ENCODE data around the gene SLC38A3.

Gene SLC38A3

DNA sequence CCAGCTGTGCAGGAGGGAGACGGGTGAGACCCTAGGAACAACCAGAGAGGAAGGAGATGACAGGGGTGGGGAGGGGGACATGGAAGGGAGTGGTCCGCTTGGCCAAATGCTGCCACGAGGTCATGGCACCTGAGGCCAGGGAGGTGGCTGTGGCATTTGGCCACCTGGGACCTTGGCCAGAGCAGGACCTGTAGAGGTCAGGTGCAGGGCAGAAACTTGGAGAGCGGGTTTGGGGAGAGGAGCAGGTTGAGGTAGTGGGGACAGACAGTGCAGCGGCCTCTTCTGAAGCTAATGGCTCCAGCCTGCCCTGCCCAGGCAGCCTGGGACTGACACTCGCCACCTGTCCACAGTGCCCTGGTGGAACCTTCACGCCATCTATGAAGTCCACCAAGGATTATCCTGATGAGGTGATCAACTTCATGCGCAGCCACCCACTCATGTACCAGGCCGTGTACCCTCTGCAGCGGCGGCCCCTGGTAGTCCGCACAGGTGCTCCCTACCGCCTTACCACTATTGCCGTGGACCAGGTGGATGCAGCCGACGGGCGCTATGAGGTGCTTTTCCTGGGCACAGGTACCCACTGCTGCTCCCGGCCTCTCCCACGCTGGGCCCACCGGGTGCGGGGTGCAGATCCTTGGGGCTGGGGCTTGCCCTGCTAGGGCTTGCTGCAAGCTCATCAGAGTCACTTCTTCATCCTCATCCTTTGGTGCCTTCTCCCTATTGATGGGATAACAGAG lies 20.7 kb upstream of the SLC38A3 start:
- no peak for DNase-seq
- Histone ChIP-seq H3K27ac (no peak overlapping the region), H3K27me3 (replicated peaks) (no peaks in the 10 kb centered on the region), H3K4me3 (ENCODE audit: low read depth, low read length) (no peak overlapping the region), H3K36me3 (replicated peaks) (no peaks in the 10 kb centered on the region)
- TF ChIP-seq, protein P1, sequence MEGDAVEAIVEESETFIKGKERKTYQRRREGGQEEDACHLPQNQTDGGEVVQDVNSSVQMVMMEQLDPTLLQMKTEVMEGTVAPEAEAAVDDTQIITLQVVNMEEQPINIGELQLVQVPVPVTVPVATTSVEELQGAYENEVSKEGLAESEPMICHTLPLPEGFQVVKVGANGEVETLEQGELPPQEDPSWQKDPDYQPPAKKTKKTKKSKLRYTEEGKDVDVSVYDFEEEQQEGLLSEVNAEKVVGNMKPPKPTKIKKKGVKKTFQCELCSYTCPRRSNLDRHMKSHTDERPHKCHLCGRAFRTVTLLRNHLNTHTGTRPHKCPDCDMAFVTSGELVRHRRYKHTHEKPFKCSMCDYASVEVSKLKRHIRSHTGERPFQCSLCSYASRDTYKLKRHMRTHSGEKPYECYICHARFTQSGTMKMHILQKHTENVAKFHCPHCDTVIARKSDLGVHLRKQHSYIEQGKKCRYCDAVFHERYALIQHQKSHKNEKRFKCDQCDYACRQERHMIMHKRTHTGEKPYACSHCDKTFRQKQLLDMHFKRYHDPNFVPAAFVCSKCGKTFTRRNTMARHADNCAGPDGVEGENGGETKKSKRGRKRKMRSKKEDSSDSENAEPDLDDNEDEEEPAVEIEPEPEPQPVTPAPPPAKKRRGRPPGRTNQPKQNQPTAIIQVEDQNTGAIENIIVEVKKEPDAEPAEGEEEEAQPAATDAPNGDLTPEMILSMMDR (IDR thresholded peaks at IDR 0.05; ENCODE audit: low read depth, low read length, missing control alignments), result no peak
- in situ Hi-C loops (cut with HindIII; ENCODE audit: low pct_ligation_motif_present, low sequenced_read_pairs), result no loop called here

DNA sequence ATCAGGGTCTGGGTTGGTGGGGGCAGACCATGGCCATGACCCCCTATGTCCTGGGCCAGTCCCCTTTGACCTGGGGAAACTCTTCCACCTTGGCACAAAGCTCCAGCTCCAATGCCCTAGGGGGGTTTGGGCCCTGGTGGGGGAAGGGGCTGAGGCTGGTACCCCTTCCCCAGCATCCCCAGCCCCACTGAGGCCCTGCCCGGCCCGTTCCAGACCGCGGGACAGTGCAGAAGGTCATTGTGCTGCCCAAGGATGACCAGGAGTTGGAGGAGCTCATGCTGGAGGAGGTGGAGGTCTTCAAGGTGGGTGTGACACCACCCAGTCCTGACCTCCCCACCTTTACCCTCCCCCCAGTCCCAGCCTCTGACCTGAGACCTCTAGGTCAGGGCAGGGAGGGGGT lies 19.8 kb upstream of the SLC38A3 start:
- no peak for DNase-seq
- in situ Hi-C loops (cut with HindIII; ENCODE audit: low pct_ligation_motif_present, low sequenced_read_pairs), result no loop called here
- no peak overlapping the region for H3K4me3 ChIP-seq (ENCODE audit: low read depth, low read length)

DNA sequence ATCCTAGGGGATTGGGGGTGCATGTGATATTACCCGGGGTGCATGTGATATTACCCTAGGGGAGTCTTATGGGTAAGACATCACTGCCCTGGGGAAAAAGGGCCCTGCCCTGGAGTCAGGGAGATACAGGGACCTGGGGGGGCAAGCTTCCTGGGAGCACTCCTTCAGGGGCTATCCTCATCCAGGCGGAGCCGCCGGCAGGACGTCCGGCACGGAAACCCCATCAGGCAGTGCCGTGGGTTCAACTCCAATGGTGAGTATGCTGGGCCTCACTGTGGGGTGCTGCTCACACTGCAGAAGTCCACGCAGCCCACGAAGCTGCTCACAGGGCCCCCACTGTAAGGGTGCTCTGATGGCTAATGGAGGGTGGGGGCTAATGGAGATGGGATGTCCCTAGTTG lies 19.0 kb upstream of the SLC38A3 start:
- no peak for DNase-seq
- no peak overlapping the region for H3K27ac ChIP-seq
- H3K36me3 ChIP-seq (replicated peaks), result no peaks in the 10 kb centered on the region
- in situ Hi-C loops (cut with HindIII; ENCODE audit: low pct_ligation_motif_present, low sequenced_read_pairs), result no loop called here
- no peak overlapping the region for H3K4me3 ChIP-seq (ENCODE audit: low read depth, low read length)
- TF ChIP-seq, protein P1 (IDR thresholded peaks at IDR 0.05; ENCODE audit: low read depth, low read length, missing control alignments), result no peak
- no peaks in the 10 kb centered on the region for H3K27me3 ChIP-seq (replicated peaks)

More for the DNA sequence above, 19.8 kb upstream of the SLC38A3 start:
- TF ChIP-seq, protein P1 (IDR thresholded peaks at IDR 0.05; ENCODE audit: low read depth, low read length, missing control alignments), result no peak
- no peak overlapping the region for H3K27ac ChIP-seq
- H3K27me3 ChIP-seq (replicated peaks), result no peaks in the 10 kb centered on the region
- no peaks in the 10 kb centered on the region for H3K36me3 ChIP-seq (replicated peaks)

DNA sequence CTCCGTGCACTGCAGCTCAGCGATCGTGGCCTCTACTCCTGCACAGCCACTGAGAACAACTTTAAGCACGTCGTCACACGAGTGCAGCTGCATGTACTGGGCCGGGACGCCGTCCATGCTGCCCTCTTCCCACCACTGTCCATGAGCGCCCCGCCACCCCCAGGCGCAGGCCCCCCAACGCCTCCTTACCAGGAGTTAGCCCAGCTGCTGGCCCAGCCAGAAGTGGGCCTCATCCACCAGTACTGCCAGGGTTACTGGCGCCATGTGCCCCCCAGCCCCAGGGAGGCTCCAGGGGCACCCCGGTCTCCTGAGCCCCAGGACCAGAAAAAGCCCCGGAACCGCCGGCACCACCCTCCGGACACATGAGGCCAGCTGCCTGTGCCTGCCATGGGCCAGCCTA lies 17.3 kb upstream of the SLC38A3 start:
- no peaks in the 10 kb centered on the region for H3K36me3 ChIP-seq (replicated peaks)
- no peak for DNase-seq
- TF ChIP-seq, protein P1 (IDR thresholded peaks at IDR 0.05; ENCODE audit: low read depth, low read length, missing control alignments), result no peak
- in situ Hi-C loops (cut with HindIII; ENCODE audit: low pct_ligation_motif_present, low sequenced_read_pairs), result no loop called here
- no peaks in the 10 kb centered on the region for H3K27me3 ChIP-seq (replicated peaks)
- no peak overlapping the region for H3K4me3 ChIP-seq (ENCODE audit: low read depth, low read length)
- no peak overlapping the region for H3K27ac ChIP-seq

DNA sequence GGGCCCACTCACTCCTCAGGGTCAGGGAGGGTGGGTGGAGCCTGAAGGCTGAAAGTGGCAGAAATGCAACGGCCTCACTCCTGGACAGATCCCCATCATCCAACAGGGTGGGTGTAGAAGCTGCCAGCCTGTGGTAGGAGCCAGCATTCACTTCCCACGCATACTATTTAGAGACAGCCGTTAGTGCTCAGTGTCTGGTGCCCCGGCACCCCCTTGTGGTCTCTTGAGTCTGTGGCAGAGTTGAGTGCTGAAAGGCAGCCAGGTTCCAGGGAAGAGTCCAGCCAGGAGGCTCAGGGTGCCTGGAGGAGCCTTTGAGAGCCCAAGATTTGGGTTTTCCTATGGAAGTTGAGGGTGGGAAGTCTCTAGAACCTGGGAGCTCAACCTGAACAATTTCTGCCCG lies 15.8 kb upstream of the SLC38A3 start:
- in situ Hi-C loops (cut with HindIII; ENCODE audit: low pct_ligation_motif_present, low sequenced_read_pairs), result no loop called here
- DNase-seq, result peak; percentile 76
- Histone ChIP-seq H3K4me3 (ENCODE audit: low read depth, low read length) (no peak overlapping the region), H3K27ac (no peak overlapping the region), H3K36me3 (replicated peaks) (no peaks in the 10 kb centered on the region), H3K27me3 (replicated peaks) (peaks cover 10% of the 10 kb centered on the region)
- TF ChIP-seq, protein P1 (IDR thresholded peaks at IDR 0.05; ENCODE audit: low read depth, low read length, missing control alignments), result peak; percentile 92

DNA sequence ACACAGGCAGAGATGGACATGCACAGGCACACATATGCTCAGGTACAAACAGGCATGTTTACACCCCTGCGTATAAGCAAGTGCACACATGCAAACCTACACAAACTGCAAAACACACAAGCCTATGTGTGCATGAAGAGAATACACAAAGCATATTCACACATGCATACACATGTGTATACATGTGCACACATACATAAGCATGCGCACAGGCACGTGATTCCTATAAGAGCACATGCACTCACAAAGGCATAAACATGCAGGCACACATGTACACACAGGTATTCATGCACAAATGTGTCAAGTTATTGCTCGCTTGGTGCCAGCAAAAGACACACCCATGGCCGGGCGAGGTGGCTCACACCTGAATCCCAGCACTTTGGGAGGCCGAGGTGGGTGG lies 15.1 kb upstream of the SLC38A3 start:
- in situ Hi-C loops (cut with HindIII; ENCODE audit: low pct_ligation_motif_present, low sequenced_read_pairs), result no loop called here
- no peak for DNase-seq
- TF ChIP-seq, protein P1 (IDR thresholded peaks at IDR 0.05; ENCODE audit: low read depth, low read length, missing control alignments), result no peak
- Histone ChIP-seq H3K4me3 (ENCODE audit: low read depth, low read length) (no peak overlapping the region), H3K27me3 (replicated peaks) (peaks cover 11% of the 10 kb centered on the region), H3K36me3 (replicated peaks) (no peaks in the 10 kb centered on the region), H3K27ac (no peak overlapping the region)
